Omental fat pad (tissue), 4 donors: ENCODE results near the gene PUS7L. TPM values are rescaled to one million over a fixed set of nuclear protein-coding genes. Genes with fewer than 3 reads are reported as not detected.

Experiments
- ATAC-seq: fragments of 150-250 bp; one replicate; pipeline ENCODE4 v1.9.1; 2016; ENCODE audit warnings: mild to moderate bottlenecking, moderate library complexity; ENCODE audit not compliant: low FRiP score
- DNase-seq: peaks from one replicate; pipeline ENCODE4 v3.0.0-alpha.2; 2019; ENCODE audit warnings: low spot score
- CTCF ChIP-seq, 3 donors: fragments of 450-650 bp; IDR thresholded peaks; one replicate each; pipeline ENCODE4 v1.5.1; 2016 to 2017; ENCODE audit warnings: antibody characterized with exemption in 3 of 3, mild to moderate bottlenecking in 3 of 3, moderate library complexity in 2 of 3
- total RNA-seq, 4 donors: library from RNA; depleted of rRNA; stranded (reverse); fragments of >200 nt; gene quantifications; one replicate each; pipeline ENCODE4 v1.1.0, GENCODE V29; 2016

PUS7L gene
- total RNA-seq = 1 to 10 TPM; 6.8 to 9.8 (median 7.9) TPM

- no peak for TF ChIP-seq CTCF (IDR thresholded peaks at IDR 0.05)
- peak; percentile 91 for DNase-seq
- peak; percentile 99 for ATAC-seq
Observed at GRCh38 chr12:43758728-43759563, at the start of gene PUS7L, which contains the start of gene IRAK4. PUS7L (minus strand) TSS chr12:43758790; CDS start chr12:43755245, 3,545 bp downstream. IRAK4 (plus strand) TSS chr12:43758951; CDS start chr12:43768112, 9,161 bp downstream.

GRCh38 chr12:43807386-43807785 lies 48.8 kb upstream of the PUS7L start:
- ATAC-seq (no peak), DNase-seq (no peak)
- no peak for TF ChIP-seq CTCF (IDR thresholded peaks at IDR 0.05)

GRCh38 chr12:43806737-43807072 lies 48.1 kb upstream of the PUS7L start:
- ATAC-seq (no peak), DNase-seq (no peak)
- TF ChIP-seq CTCF (IDR thresholded peaks at IDR 0.05) = no peak

- peak; percentile 63 for DNase-seq
- no peak for TF ChIP-seq CTCF (IDR thresholded peaks at IDR 0.05)
- peak; percentile 100 for ATAC-seq
Observed at GRCh38 chr12:43805860-43806736, 47.5 kb upstream of the PUS7L start, which contains the start of gene TWF1. TWF1 (minus strand) TSS chr12:43806317; CDS start chr12:43806245, 72 bp downstream.

- ATAC-seq (no peak), DNase-seq (no peak)
- no peak for TF ChIP-seq CTCF (IDR thresholded peaks at IDR 0.05)
Observed at GRCh38 chr12:43805149-43805859, 46.7 kb upstream of the PUS7L start.

- no peak for ATAC-seq
- no peak for TF ChIP-seq CTCF (IDR thresholded peaks at IDR 0.05)
- DNase-seq = no peak
Observed at GRCh38 chr12:43797561-43798217, 39.1 kb upstream of the PUS7L start.
